ENCODE measurements around the gene MYO1E.

- TF ChIP-seq, protein P1, sequence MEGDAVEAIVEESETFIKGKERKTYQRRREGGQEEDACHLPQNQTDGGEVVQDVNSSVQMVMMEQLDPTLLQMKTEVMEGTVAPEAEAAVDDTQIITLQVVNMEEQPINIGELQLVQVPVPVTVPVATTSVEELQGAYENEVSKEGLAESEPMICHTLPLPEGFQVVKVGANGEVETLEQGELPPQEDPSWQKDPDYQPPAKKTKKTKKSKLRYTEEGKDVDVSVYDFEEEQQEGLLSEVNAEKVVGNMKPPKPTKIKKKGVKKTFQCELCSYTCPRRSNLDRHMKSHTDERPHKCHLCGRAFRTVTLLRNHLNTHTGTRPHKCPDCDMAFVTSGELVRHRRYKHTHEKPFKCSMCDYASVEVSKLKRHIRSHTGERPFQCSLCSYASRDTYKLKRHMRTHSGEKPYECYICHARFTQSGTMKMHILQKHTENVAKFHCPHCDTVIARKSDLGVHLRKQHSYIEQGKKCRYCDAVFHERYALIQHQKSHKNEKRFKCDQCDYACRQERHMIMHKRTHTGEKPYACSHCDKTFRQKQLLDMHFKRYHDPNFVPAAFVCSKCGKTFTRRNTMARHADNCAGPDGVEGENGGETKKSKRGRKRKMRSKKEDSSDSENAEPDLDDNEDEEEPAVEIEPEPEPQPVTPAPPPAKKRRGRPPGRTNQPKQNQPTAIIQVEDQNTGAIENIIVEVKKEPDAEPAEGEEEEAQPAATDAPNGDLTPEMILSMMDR (conservative IDR thresholded peaks at IDR 0.05 in 1 of 2, IDR thresholded peaks at IDR 0.05 in 1 of 2; ENCODE audit: extremely low read depth in 1 of 2, insufficient read depth in 1 of 2, low read depth in 1 of 2, low read length in 2 of 2) = no peak
- TF ChIP-seq EZH2 (IDR thresholded peaks at IDR 0.05; ENCODE audit: borderline replicate concordance, low read length) = no peak
Observed at GRCh38 chr15:59273234-59273633, 99.4 kb downstream of the MYO1E start.

Measured in mammary epithelial cell (primary cell).